Keratinocyte (primary cell): ENCODE measurements around the gene RPS6KL1. TPM values are rescaled to one million over a fixed set of nuclear protein-coding genes. Genes with fewer than 3 reads are reported as not detected.

Experiments
- DNase-seq: peaks from one replicate; pipeline ENCODE4 v3.0.0-alpha.2; 2011; ENCODE audit warnings: low read depth, missing footprints, low spot score
- FAIRE-seq: peaks from 2 replicates; lab custom pipeline; 2011; peaks lifted over from hg19 to GRCh38; lab: Jason Lieb, UNC
- H2AFZ ChIP-seq: 2 replicates; pipeline ENCODE4 v1.6.0; 2012; ENCODE audit warnings: low read length, control low read depth, inconsistent platforms; ENCODE audit not compliant: control insufficient read depth
- H3K27ac ChIP-seq: 2 replicates; pipeline ENCODE4 v1.5.1; 2011; ENCODE audit warnings: low read length; ENCODE audit not compliant: control insufficient read depth, insufficient read depth
- H3K27me3 ChIP-seq: 3 replicates; pipeline ENCODE4 v1.6.0; 2011; ENCODE audit warnings: low read length; ENCODE audit not compliant: control insufficient read depth, insufficient read depth; ENCODE audit errors: extremely low read depth
- H3K36me3 ChIP-seq, 2 experiments: 2 replicates in 1 of 2; 3 replicates in 1 of 2; pipeline ENCODE4 v1.5.1; 2011; ENCODE audit warnings: low read length in 2 of 2, mild to moderate bottlenecking in 1 of 2; ENCODE audit not compliant: control insufficient read depth in 2 of 2, insufficient read depth in 2 of 2; ENCODE audit errors: extremely low read depth in 1 of 2
- H3K4me1 ChIP-seq: 3 replicates; pipeline ENCODE4 v1.5.1; 2011; ENCODE audit warnings: low read length; ENCODE audit not compliant: control insufficient read depth, insufficient read depth; ENCODE audit errors: extremely low read depth
- H3K4me2 ChIP-seq: 3 replicates; pipeline ENCODE4 v1.6.0; 2011; ENCODE audit warnings: low read depth, low read length; ENCODE audit not compliant: control insufficient read depth, insufficient read depth; ENCODE audit errors: extremely low read depth
- H3K4me3 ChIP-seq, 3 experiments: fragments of 200-600 bp in 1 of 3; sonication (generic) in 1 of 3; 2 replicates in 2 of 3; 3 replicates in 1 of 3; pipeline ENCODE4 v1.5.1; 2011 to 2016; ENCODE audit warnings: low read length in 3 of 3, mild to moderate bottlenecking in 3 of 3, control low read depth in 2 of 3, inconsistent platforms in 1 of 3, low read depth in 1 of 3, mixed read lengths in 1 of 3, mixed run types in 1 of 3, moderate library complexity in 1 of 3; ENCODE audit not compliant: control insufficient read depth in 2 of 3, insufficient read depth in 2 of 3; ENCODE audit errors: extremely low read depth in 1 of 3
- H3K79me2 ChIP-seq: 2 replicates; pipeline ENCODE4 v1.6.0; 2012; ENCODE audit warnings: low read length; ENCODE audit not compliant: control insufficient read depth, insufficient read depth
- H3K9ac ChIP-seq: 3 replicates; pipeline ENCODE4 v1.6.0; 2011; ENCODE audit warnings: low read length; ENCODE audit not compliant: control insufficient read depth, insufficient read depth; ENCODE audit errors: extremely low read depth
- H3K9me1 ChIP-seq: 3 replicates; pipeline ENCODE4 v1.6.0; 2011; ENCODE audit warnings: low read length; ENCODE audit not compliant: control insufficient read depth, insufficient read depth; ENCODE audit errors: extremely low read depth
- H3K9me3 ChIP-seq: 2 replicates; pipeline ENCODE4 v1.5.1; 2012; ENCODE audit warnings: low read depth, low read length; ENCODE audit not compliant: control insufficient read depth
- H4K20me1 ChIP-seq: 3 replicates; pipeline ENCODE4 v1.6.0; 2011; ENCODE audit warnings: low read length; ENCODE audit not compliant: control insufficient read depth, insufficient read depth; ENCODE audit errors: extremely low read depth
- EZH2 ChIP-seq: IDR thresholded peaks from one replicate; pipeline ENCODE4 v1.6.1; 2012; ENCODE audit warnings: inconsistent platforms, mild to moderate bottlenecking, low read length, moderate library complexity
- dilution Hi-C: fragments of 300-500 bp; cut with MboI; formaldehyde crosslinking; loops from one replicate; pipeline ENCODE4 v1.7.0; 2020; ENCODE audit warnings: low sequenced_read_pairs; ENCODE audit not compliant: extremely low pct_ligation_motif_present
- polyA plus RNA-seq, 5 experiments: library from polyadenylated mRNA; depleted of rRNA in 3 of 5; stranded (reverse) in 3 of 5; stranded (forward) in 1 of 5; unstranded in 1 of 5; fragments of >200 nt; gene quantifications; 1 replicate in 1 of 5; 2 replicates in 3 of 5; 3 replicates in 1 of 5; pipeline versions ENCODE4 v1.2.1 to v1.2.3, GENCODE V29; 2011 to 2012; ENCODE audit warnings: missing spikeins in 2 of 5, low read depth in 1 of 5, low replicate concordance in 1 of 5
- TF ChIP-seq, protein P1 (sequence below), 3 experiments: IDR thresholded peaks in 1 of 3; conservative IDR thresholded peaks in 1 of 3; optimal IDR thresholded peaks in 1 of 3; 2 replicates in 2 of 3; 3 replicates in 1 of 3; pipeline versions ENCODE3 to v1.5.1; 2011; ENCODE audit warnings: low read length in 3 of 3, mild to moderate bottlenecking in 3 of 3, moderate library complexity in 2 of 3, control low read depth in 1 of 3, inconsistent platforms in 1 of 3; ENCODE audit not compliant: insufficient read depth in 2 of 3; ENCODE audit errors: extremely low read depth in 1 of 3

The RPS6KL1 gene
- polyA plus RNA-seq, 1 donor (not counting 4 experiments of a cell fraction or from before 2014, with no cell fraction given), result 0.69 TPM

DNA sequence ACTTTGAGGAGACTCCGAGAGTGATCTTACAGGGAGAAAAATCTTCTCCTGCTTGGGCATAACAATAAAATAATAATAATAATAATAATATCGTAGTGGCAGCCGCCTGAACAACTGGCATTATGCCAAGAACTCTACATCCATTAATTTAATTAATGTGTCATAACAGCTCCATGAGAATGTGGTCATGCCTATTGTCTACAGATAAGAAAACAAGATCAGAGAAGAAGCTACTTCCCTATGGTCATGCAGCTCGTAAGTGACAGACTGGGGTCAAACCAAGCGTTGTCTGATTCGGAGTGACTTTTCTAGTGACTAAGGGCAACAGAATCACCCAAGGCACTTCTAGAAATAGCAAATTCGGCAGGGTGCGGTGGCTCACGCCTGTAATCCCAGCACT, 58.9 kb downstream of the RPS6KL1 start:
- H3K4me1 ChIP-seq, result no peaks in the 10 kb centered on the region
- TF ChIP-seq, protein P1, sequence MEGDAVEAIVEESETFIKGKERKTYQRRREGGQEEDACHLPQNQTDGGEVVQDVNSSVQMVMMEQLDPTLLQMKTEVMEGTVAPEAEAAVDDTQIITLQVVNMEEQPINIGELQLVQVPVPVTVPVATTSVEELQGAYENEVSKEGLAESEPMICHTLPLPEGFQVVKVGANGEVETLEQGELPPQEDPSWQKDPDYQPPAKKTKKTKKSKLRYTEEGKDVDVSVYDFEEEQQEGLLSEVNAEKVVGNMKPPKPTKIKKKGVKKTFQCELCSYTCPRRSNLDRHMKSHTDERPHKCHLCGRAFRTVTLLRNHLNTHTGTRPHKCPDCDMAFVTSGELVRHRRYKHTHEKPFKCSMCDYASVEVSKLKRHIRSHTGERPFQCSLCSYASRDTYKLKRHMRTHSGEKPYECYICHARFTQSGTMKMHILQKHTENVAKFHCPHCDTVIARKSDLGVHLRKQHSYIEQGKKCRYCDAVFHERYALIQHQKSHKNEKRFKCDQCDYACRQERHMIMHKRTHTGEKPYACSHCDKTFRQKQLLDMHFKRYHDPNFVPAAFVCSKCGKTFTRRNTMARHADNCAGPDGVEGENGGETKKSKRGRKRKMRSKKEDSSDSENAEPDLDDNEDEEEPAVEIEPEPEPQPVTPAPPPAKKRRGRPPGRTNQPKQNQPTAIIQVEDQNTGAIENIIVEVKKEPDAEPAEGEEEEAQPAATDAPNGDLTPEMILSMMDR (optimal IDR thresholded peaks at IDR 0.05 in 1 of 3, IDR thresholded peaks at IDR 0.05 in 1 of 3, conservative IDR thresholded peaks at IDR 0.05 in 1 of 3; ENCODE audit: extremely low read depth in 1 of 3, insufficient read depth in 2 of 3, low read length in 3 of 3), result no peak
- no peak for TF ChIP-seq EZH2
- DNase-seq (no peak), FAIRE-seq (no peak)
- no peak overlapping the region for H3K4me2 ChIP-seq
- H3K36me3 ChIP-seq, result no peaks in the 10 kb centered on the region
- dilution Hi-C loops, result no loop called here
- no peaks in the 10 kb centered on the region for H3K9me3 ChIP-seq
- no peak overlapping the region for H3K4me3 ChIP-seq
- no peaks in the 10 kb centered on the region for H3K79me2 ChIP-seq
- no peak overlapping the region for H2AFZ ChIP-seq
- no peak overlapping the region for H3K9ac ChIP-seq
- no peaks in the 10 kb centered on the region for H4K20me1 ChIP-seq
- H3K27ac ChIP-seq, result no peak overlapping the region
- peaks cover 8% of the 10 kb centered on the region for H3K27me3 ChIP-seq
- no peaks in the 10 kb centered on the region for H3K9me1 ChIP-seq

GRCh38 chr14:74863274-74863673, 59.8 kb downstream of the RPS6KL1 start:
- H3K9me1 ChIP-seq, result no peaks in the 10 kb centered on the region
- H3K79me2 ChIP-seq, result no peaks in the 10 kb centered on the region
- peaks cover 8% of the 10 kb centered on the region for H3K27me3 ChIP-seq
- TF ChIP-seq, protein P1 (optimal IDR thresholded peaks at IDR 0.05 in 1 of 3, IDR thresholded peaks at IDR 0.05 in 1 of 3, conservative IDR thresholded peaks at IDR 0.05 in 1 of 3; ENCODE audit: extremely low read depth in 1 of 3, insufficient read depth in 2 of 3, low read length in 3 of 3), result no peak
- no peak for TF ChIP-seq EZH2
- no peaks in the 10 kb centered on the region for H3K9me3 ChIP-seq
- dilution Hi-C loops, result no loop called here
- H3K4me1 ChIP-seq, result no peaks in the 10 kb centered on the region
- FAIRE-seq (no peak), DNase-seq (no peak)
- no peak overlapping the region for H3K4me3 ChIP-seq
- H3K4me2 ChIP-seq, result no peak overlapping the region
- H3K9ac ChIP-seq, result no peak overlapping the region
- H2AFZ ChIP-seq, result no peak overlapping the region
- H3K36me3 ChIP-seq, result no peaks in the 10 kb centered on the region
- no peaks in the 10 kb centered on the region for H4K20me1 ChIP-seq
- no peak overlapping the region for H3K27ac ChIP-seq
